ENCODE measurements around the gene CHST8.
"Not testable (repeated sequence)": the region's sequence is repeated elsewhere in the genome, so short reads cannot be mapped to it uniquely, and the experiment has no call there.

The CHST8 gene

DNA sequence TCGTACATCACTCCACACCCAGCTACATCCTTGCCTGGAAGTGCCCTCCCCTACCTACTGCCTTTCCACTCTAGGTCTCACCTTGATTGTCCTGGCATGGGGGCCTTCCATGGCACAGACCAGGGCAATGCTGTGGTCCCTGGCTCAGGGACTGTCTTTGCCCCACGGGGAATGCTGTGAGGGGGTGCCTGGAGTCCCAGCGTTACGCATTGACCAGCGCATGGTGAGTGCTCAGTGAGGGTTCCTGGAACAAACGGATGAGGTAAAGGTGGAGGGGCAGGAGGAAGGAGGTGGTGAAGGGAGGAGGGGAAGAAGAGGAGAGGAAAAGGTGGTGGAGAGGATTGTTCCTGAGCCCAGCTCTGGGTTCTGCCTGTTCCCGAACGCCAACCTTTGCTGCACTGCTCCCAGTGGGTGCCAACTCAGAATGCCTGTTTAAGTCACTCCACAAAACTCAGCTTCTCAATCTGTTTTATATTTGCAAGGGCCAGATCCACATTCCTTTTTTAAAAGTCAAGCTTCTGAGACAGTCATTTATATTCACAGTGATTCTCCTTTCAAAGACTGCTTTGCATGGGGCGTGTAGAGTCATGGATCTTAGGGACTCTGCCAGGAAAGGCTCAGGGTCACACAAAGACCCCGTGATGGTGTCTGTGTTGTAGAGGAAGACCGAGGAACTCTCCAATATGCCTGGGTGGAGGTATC lies 40.8 kb downstream of the CHST8 start:
- H4K20me1 ChIP-seq, result no peaks in the 10 kb centered on the region
- H3K27ac ChIP-seq, result no peak overlapping the region
- no peaks in the 10 kb centered on the region for H3K27me3 ChIP-seq
- H3K4me2 ChIP-seq, result no peak overlapping the region
- no peak for TF ChIP-seq Cebpa-rat (IDR thresholded peaks at IDR 0.05)
- H3K4me1 ChIP-seq, result no peaks in the 10 kb centered on the region
- no peak overlapping the region for H3K9ac ChIP-seq
- H3K36me3 ChIP-seq, result no peaks in the 10 kb centered on the region
- H3K9me3 ChIP-seq (replicated peaks in 1 of 11), result no peaks in the 10 kb centered on the region
- no peak overlapping the region for H3K4me3 ChIP-seq

DNA sequence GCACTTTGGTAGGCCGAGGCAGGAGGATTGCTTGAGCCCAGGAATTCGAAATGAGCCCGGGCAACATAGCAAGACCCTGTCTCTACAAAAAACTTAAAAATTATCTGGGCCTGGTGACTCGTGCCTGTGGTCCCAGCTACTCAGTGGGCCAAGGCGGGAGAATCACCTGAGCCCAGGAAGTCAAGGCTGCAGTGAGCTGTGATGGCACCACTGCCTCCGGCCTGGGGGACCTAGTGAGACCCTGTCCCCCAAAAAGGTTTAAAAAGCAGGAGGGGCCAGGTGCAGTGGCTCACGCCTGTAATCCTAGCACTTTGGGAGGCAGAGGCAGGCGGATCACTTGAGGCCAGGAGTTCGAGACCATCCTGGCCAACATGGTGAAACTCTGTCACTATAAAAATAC lies 41.6 kb downstream of the CHST8 start:
- not testable (repeated sequence) for H3K4me3 ChIP-seq; H4K20me1 ChIP-seq; H3K36me3 ChIP-seq; H3K4me1 ChIP-seq; H3K27ac ChIP-seq; H3K4me2 ChIP-seq; H3K9me3 ChIP-seq (replicated peaks in 1 of 11); H3K9ac ChIP-seq; H3K27me3 ChIP-seq

DNA sequence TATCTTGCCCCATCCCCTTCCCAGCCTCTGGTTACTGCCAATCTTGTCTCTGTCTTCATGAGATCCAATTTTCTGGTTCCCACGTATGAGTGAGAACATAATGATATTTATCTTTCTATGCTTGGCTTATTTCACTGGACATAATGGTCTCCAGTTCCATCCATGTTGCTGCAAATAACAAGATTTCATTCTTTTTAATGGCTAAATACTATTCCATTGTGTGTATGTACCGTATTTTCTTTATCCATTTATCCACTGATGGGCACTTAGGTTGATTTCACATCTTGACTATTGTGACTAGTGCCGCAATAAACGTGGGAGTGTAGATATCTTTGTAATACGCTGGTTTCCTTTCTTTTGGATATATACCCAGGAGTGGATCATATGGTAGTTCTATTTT lies 43.0 kb downstream of the CHST8 start:
- Histone ChIP-seq H3K4me1 (no peaks in the 10 kb centered on the region), H3K27me3 (no peaks in the 10 kb centered on the region), H3K4me3 (no peak overlapping the region), H3K4me2 (no peak overlapping the region), H3K9ac (no peak overlapping the region), H3K9me3 (replicated peaks in 1 of 11) (no peaks in the 10 kb centered on the region), H4K20me1 (no peaks in the 10 kb centered on the region), H3K36me3 (no peaks in the 10 kb centered on the region), H3K27ac (no peak overlapping the region)
- no peak for TF ChIP-seq Cebpa-rat (IDR thresholded peaks at IDR 0.05)

DNA sequence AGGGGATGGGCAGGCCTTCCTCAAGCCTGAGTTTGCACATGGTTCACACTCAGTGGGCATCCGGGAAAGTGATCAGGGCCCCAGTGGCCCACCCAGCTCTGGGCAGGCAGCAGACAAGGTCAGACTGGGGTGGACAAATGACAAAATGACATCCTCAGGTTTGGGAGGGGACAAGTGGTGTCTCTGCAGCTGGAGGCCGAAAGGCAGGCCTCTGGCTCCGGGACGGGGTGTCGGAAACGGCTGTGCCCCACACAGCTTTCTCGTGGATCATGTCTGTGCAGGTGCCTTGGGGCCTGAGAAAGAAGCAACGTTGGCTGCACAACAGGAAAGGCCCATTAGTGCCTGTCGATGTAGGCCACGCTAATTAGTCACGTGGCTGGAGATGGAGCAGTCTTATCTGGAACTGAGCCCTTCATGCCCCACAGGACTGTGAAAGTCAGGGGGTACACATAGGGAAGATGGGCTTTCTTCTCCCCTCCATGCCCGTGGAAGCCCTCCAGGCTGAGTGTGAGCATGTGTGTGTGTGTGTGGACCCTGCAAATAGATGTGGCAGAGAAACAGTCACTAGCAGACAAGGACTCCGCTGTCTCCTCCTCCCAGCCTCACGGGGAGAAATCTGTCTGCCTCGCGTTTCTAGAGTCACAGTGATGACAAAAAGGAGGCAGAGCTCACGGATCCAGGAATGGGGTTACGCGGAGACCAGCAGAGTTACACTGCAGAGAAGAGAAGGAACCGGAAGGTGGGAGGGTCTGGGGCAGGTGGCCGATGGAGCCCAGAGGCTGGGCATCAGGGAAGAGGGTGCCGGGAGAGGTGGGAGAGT lies 44.2 kb downstream of the CHST8 start:
- Histone ChIP-seq H3K9me3 (replicated peaks in 1 of 11) (no peaks in the 10 kb centered on the region), H3K27ac (no peak overlapping the region), H4K20me1 (no peaks in the 10 kb centered on the region), H3K4me3 (no peak overlapping the region), H3K36me3 (no peaks in the 10 kb centered on the region), H3K27me3 (no peaks in the 10 kb centered on the region), H3K4me1 (no peaks in the 10 kb centered on the region), H3K4me2 (no peak overlapping the region), H3K9ac (no peak overlapping the region)
- no peak for TF ChIP-seq Cebpa-rat (IDR thresholded peaks at IDR 0.05)

DNA sequence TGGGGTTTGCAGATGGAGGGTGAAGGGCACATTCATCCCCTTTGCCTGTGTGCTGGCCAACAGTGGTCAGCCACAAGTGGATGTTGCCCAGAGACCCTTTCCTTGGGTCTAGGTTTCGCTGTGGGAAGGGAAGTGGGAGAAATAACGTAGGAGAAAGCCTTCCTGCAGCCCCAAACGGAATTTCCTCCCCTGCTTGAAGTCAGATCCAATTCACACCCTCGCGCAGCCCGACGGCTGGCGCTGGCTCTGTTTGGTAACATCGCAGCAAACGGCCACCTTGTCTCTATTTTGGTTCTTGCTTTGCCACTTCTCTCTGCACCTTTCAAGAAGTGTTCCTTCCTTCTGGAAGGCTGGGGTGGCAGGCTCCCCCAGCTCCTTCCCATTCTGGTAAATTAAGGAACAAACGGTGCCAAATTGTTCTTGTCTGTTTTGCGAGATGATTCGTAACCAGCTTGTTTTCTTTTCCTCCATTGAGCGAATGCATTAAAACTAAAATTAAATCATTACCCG lies 45.4 kb downstream of the CHST8 start:
- Histone ChIP-seq H3K36me3 (no peaks in the 10 kb centered on the region), H3K27ac (no peak overlapping the region), H3K9ac (no peak overlapping the region)

DNA sequence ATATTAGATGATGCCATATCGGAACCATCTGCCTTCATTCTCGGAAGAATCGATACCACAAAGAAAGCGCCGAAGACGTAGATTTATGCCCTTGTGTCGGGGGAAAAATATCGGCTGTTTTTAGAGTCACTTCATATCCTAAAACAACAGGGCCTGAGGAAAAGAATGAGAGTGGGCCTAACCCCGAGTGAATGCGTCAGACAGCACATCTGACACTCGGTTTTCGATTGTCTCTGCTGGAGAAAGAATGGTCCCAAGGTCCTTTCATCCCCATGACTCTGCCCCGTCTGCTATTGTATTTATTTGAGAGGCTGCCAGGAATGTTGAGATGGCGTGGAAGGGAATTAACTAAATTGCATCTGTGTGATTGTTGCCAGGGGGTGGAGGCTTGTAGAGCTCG lies 46.1 kb downstream of the CHST8 start:
- no peak overlapping the region for H3K4me3 ChIP-seq
- H3K27me3 ChIP-seq, result no peaks in the 10 kb centered on the region
- TF ChIP-seq Cebpa-rat (IDR thresholded peaks at IDR 0.05), result no peak
- H4K20me1 ChIP-seq, result no peaks in the 10 kb centered on the region
- H3K9ac ChIP-seq, result no peak overlapping the region
- no peaks in the 10 kb centered on the region for H3K4me1 ChIP-seq
- H3K4me2 ChIP-seq, result no peak overlapping the region
- no peaks in the 10 kb centered on the region for H3K36me3 ChIP-seq
- H3K9me3 ChIP-seq (replicated peaks in 1 of 11), result no peaks in the 10 kb centered on the region
- no peak overlapping the region for H3K27ac ChIP-seq

More for the DNA sequence above, 45.4 kb downstream of the CHST8 start:
- H3K27me3 ChIP-seq, result no peaks in the 10 kb centered on the region
- no peak overlapping the region for H3K4me2 ChIP-seq
- H3K4me3 ChIP-seq, result no peak overlapping the region
- TF ChIP-seq Cebpa-rat (IDR thresholded peaks at IDR 0.05), result no peak
- H4K20me1 ChIP-seq, result no peaks in the 10 kb centered on the region
- H3K9me3 ChIP-seq (replicated peaks in 1 of 11), result no peaks in the 10 kb centered on the region
- H3K4me1 ChIP-seq, result no peaks in the 10 kb centered on the region

DNA sequence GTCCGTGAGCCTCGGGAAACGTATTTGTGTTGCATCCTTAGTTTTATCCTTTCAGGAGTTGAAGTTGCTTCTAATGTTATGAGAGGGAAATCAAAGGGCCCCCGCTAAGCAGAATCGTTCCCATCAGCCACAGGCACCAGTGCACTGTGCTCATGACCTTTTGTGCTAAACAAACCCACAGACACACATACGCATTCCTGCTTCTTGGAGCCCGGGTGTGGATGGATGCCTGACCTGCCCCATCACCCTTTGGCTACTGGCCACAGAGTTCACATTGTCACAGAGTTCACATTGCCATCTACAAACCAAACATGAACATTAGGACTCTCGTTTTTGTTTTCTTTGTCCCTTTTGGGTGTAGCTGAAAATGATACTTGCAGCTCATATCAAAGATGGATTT lies 47.2 kb downstream of the CHST8 start:
- Histone ChIP-seq H3K4me1 (no peaks in the 10 kb centered on the region), H3K27ac (no peak overlapping the region), H3K4me3 (no peak overlapping the region), H4K20me1 (0 out of 22 replicates have a peak, but pooled peaks cover 0 to 4% (median 0%) of the 10 kb centered on the region in 11 experiments), H3K9ac (no peak overlapping the region), H3K4me2 (no peak overlapping the region), H3K36me3 (no peaks in the 10 kb centered on the region), H3K27me3 (no peaks in the 10 kb centered on the region), H3K9me3 (replicated peaks in 1 of 11) (no peaks in the 10 kb centered on the region)
- no peak for TF ChIP-seq Cebpa-rat (IDR thresholded peaks at IDR 0.05)

DNA sequence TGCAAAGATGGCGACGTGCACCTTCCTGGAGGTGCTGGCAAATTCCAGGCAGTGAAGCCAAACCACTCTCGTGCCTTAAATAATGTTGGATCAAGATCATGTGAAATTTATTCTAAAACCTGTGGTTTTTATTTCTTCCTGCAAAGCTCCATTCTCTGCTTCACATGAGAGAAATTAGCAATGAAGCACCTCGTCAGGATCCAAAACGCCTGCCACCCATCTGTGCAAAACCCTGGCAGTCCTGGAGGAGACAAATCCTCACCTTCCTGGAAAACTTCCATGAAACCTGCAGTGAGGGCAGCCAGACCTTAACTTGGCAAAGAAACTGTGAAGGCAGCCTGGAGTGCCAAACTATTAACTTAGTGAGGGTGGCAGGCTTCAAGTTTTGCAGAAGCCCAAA lies 47.6 kb downstream of the CHST8 start:
- Histone ChIP-seq H3K4me1 (no peaks in the 10 kb centered on the region), H3K36me3 (no peaks in the 10 kb centered on the region), H3K4me2 (no peak overlapping the region), H3K9ac (no peak overlapping the region), H3K9me3 (replicated peaks in 1 of 11) (no peaks in the 10 kb centered on the region), H4K20me1 (0 out of 22 replicates have a peak, but pooled peaks cover 0 to 4% (median 0%) of the 10 kb centered on the region in 11 experiments), H3K27ac (no peak overlapping the region), H3K4me3 (no peak overlapping the region), H3K27me3 (no peaks in the 10 kb centered on the region)
- no peak for TF ChIP-seq Cebpa-rat (IDR thresholded peaks at IDR 0.05)

DNA sequence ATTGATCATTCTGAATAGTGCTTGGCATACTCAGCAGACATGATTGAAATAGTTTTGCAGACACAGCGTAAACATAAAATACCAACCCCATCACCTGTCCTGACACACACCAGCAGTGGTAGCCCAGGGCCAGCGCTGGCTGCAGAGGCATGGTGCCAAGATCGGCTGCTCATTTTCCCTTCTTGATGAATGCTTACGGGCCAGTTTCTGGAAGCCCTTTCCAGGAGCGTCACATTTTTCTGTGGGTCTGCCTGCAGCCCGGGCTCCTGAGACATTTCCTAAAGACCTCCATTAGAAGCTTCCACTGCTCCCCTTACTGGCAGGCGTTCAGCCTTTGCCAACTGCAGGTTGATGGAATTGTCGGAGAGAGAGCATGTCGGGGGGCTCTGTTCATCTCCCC lies 48.6 kb downstream of the CHST8 start:
- Histone ChIP-seq H4K20me1 (0 out of 22 replicates have a peak, but pooled peaks cover 0 to 4% (median 0%) of the 10 kb centered on the region in 11 experiments), H3K4me3 (no peak overlapping the region), H3K9ac (no peak overlapping the region), H3K9me3 (replicated peaks in 1 of 11) (no peaks in the 10 kb centered on the region), H3K27me3 (no peaks in the 10 kb centered on the region), H3K27ac (no peak overlapping the region), H3K4me2 (no peak overlapping the region), H3K4me1 (peaks cover 0 to 6% (median 3%) of the 10 kb centered on the region in 10 experiments; a peak in 14 of 20 replicates), H3K36me3 (no peaks in the 10 kb centered on the region)
- no peak for TF ChIP-seq Cebpa-rat (IDR thresholded peaks at IDR 0.05)

Data from BLaER1 treated with 17β-estradiol and CSF1 and Interleukin-3, amounts not matched to agents 10 nM and 100 nM (cell line).